Fibroblast of the aortic adventitia (primary cell): ENCODE data around the gene LUC7L. TPM values are rescaled to one million over a fixed set of nuclear protein-coding genes. Genes with fewer than 3 reads are reported as not detected.

Experiments used
- DNase-seq: peaks from one replicate; pipeline ENCODE4 v3.0.0-alpha.2; 2010; ENCODE audit warnings: low read depth
- H3K4me3 ChIP-seq: 2 replicates; pipeline ENCODE4 v1.5.1; 2011; ENCODE audit warnings: low read depth, mild to moderate bottlenecking, control low read depth, low read length, moderate library complexity
- CTCF ChIP-seq: IDR thresholded peaks from 2 replicates; pipeline ENCODE4 v1.5.1; 2011; ENCODE audit warnings: mild to moderate bottlenecking, low read length, control low read depth, inconsistent platforms; ENCODE audit not compliant: insufficient read depth
- total RNA-seq: library from RNA; depleted of rRNA; stranded (reverse); fragments of >200 nt; gene quantifications from 2 replicates; pipeline ENCODE4 v1.2.3, GENCODE V29; 2012; ENCODE audit warnings: low replicate concordance

LUC7L gene
- total RNA-seq, 1 donor: 37.0 TPM

- DNase-seq: peak; percentile 58
- TF ChIP-seq CTCF: no peak
These were observed 28.9 kb downstream of the LUC7L start for GRCh38 chr16:200388-200787.

GRCh38 chr16:194516-194915, 34.7 kb downstream of the LUC7L start:
- no peak for TF ChIP-seq CTCF
- DNase-seq: no peak
- H3K4me3 ChIP-seq: no peak overlapping the region

More at GRCh38 chr16:200388-200787, 28.9 kb downstream of the LUC7L start:
- H3K4me3 ChIP-seq: no peak overlapping the region

- no peak overlapping the region for H3K4me3 ChIP-seq
- no peak for TF ChIP-seq CTCF
- no peak for DNase-seq
These were observed 35.8 kb downstream of the LUC7L start for GRCh38 chr16:193441-193840.

- no peak for DNase-seq
- no peak for TF ChIP-seq CTCF
- H3K4me3 ChIP-seq: no peak overlapping the region
These were observed 36.6 kb downstream of the LUC7L start for GRCh38 chr16:192686-193085.

GRCh38 chr16:191831-192230, 37.4 kb downstream of the LUC7L start:
- DNase-seq: no peak
- no peak for TF ChIP-seq CTCF
- H3K4me3 ChIP-seq: no peak overlapping the region

- no peak for DNase-seq
These were observed 39.6 kb downstream of the LUC7L start for GRCh38 chr16:189604-190186.

More at GRCh38 chr16:189604-190186, 39.6 kb downstream of the LUC7L start:
- no peak overlapping the region for H3K4me3 ChIP-seq
- no peak for TF ChIP-seq CTCF
